SKM-1 treated with dmso at 0.1 percent for 144 hours (cell line): Measurements from ENCODE around the gene BEST4.
A peak's percentile ranks its signal among the peaks of the same experiment; 100 is the strongest.
"Not testable (repeated sequence)": the region's sequence is repeated elsewhere in the genome, so short reads cannot be mapped to it uniquely, and the experiment has no call there.

ENCODE experiments used
- DNase-seq: peaks from one replicate; lab custom pipeline; 2025; ENCODE audit not compliant: unreplicated experiment; lab: John Stamatoyannopoulos, UW

The BEST4 gene

DNA sequence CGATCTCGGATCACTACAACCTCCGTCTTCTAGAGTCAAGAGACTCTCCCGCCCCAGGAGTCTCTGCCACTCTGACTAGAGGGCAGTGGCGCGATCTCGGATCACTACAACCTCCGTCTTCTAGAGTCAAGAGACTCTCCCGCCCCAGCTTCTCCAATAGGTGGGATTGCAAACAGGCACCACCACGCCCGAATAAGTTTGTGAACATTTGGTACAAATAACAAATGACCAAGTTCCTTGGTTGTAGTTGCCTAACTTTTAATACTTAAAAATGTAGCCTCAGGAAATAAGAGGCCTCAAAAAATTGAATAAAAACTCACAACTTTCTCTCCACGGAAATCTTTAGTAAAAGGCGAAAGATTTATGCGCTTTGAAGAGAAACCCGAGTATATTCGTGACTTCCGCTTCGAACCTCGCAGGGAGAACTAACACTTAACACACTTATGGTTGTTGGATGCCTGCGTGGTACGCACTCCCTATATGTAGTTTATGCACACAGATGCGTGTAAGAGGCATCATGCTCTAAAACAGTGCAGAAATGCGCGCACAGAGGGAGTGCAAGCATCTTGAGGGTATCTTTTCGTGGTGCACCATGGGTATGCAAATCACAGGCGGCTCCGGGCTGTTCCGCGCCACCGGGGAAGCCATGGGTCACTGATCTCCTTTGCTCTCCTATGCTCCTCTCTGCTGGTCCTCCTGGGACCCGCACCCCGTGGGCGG is 31.8 kb upstream of the BEST4 start:
- DNase-seq = peak; percentile 95

GRCh38 chr1:44819196-44819607 is 31.2 kb upstream of the BEST4 start:
- no peak for DNase-seq

GRCh38 chr1:44817771-44818495 is 30.0 kb upstream of the BEST4 start:
- no peak for DNase-seq

DNA sequence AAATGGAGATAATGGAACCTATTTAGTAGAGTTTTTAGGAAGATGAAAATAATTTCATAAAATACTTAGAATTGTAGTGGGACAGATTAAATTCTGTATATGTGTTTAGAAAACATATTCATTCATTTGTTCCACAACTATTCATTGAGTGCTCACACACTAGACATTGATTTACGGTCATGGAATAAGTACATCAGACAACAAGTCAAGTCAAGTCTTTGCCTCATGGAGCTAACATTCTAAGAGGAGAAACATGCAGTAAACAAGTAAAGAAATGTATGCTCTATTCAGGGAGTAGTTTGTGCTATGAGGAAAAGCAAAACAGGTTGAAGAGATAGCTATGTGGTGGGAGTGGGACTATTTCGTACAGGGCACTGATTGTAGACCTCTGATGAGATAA is 29.3 kb upstream of the BEST4 start:
- no peak for DNase-seq

DNA sequence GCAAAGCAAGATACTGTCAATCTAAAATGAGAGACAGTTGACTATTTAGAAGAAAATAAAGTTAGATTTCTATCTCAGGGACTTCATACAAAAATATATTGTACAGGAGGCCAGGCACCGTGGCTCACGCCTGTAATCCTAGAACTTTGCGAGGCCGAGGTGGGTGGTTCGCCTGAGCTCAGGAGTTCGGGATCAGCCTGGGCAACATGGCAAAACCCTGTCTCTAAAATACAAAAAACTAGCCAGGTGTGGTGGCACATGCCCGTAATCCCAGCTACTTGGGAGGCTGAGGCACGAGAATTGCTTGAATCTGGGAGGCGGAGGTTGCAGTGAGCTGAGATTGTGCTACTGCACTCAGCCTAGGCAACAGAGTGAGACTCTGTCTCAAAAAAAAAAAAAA is 28.0 kb upstream of the BEST4 start:
- not testable (repeated sequence) for DNase-seq

- DNase-seq = no peak
Observed at GRCh38 chr1:44812822-44813543, 25.0 kb upstream of the BEST4 start.

DNA sequence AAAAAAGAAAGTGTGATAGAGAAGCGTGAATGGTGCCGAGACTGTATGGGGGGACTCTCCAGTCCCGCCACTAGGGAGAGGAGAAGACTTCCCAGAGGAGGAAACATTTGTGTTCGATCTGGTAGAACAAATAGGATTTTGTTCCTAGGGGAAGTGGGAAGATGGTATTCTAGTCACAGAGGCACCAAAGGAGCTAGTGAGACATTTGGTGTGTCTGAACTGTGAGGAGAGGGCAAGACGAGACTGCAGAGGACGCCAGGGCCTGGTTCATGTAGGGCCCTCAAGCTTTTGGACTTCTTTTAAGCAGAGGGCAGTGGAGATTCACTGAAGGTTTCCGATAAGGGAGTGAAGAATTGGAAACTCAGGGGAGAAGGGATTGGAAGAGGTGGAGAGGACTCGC is 23.3 kb upstream of the BEST4 start:
- DNase-seq = no peak

DNA sequence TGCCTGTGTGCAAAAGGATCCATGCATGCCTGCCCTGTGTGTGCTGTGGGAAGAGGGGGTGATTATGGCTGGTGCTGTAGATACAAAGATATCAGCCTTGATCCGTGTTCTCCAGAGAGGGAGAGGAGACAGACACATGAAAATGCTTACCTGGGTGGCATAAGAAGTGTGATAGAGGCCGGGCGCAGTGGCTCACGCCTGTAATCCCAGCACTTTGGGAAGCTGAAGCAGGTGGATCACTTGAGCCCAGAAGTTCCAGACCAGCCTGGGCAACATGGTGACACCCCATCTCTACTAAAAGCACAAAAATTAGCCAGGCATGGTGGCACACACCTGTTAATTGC is 22.8 kb upstream of the BEST4 start:
- DNase-seq = not testable (repeated sequence)

DNA sequence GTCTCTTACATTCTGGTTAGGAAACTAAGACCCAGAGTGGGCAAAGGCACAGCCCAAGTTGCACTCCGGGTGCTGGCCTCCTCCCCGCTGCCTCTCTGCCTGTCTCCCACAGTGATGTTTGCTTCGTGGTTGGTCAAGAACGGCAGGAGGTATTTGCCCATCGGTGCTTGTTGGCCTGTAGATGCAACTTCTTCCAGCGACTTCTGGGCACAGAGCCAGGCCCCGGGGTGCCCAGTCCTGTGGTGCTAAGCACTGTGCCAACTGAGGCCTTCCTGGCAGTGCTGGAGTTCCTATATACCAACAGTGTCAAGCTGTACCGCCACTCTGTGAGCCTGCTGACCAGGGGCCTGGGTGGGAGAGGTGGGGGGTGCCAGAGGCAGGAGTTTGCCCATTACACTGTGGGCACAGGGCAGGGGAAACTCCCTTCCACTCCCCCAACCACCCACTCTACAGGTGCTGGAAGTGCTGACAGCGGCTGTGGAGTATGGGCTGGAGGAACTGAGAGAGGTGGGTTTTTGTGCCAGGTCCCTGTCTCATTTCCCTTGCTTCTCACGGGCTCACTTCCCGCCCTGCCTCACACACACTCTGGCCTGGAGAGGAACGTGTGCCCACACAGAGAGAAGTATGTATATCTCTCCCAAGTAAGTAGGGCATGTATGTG is 22.3 kb upstream of the BEST4 start:
- no peak for DNase-seq

- peak; percentile 82 for DNase-seq
Observed at GRCh38 chr1:44808938-44809917, 21.3 kb upstream of the BEST4 start.

DNA sequence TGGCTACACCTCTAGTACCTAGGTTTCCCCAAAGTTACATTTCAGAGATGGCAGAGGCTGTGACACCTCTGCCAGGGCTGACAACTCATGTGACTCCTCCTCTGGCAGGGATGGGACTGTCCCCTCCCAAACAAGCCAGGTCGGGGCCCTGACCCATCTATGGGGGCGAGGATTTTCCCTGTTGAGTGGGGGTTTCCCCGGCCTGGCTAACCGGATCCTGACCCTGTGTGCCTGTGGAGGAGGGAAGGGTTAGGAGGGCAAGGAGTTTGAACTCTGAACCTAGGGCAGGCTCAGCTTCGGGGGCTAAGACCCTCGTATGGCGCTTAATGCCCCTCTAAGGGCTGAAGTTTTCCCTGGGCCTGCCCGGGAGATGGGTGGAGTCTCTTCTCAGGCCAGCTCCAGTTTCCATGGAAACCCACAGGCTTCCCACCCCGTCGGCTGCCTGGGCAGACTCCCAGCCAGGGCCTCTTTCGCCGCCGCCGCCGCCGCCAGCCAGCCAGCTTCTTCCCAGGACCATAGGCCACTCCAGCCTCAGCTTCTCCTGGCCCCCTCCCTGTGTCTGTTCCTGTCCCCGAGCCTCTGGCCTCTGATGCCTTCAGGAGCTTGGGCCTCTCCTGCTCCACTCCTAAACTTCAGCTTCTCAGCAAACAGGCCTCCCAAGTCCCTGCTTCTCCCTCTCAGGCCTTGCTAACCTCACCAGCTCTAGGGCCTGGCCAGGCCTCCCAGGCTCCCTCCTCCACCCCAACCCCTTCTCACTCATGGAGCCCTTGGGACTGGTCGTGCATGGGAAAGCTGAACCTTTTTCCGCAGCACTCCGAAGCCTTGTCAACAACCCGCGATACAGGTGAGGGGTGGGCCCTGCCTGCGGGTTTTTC is 20.3 kb upstream of the BEST4 start, which contains the start of gene BTBD19:
Gene BTBD19, plus strand, starts transcription at position 461 of the 875 bp plus-strand sequence. Its CDS starts 298 bp downstream, at position 759.
- no peak for DNase-seq

DNA sequence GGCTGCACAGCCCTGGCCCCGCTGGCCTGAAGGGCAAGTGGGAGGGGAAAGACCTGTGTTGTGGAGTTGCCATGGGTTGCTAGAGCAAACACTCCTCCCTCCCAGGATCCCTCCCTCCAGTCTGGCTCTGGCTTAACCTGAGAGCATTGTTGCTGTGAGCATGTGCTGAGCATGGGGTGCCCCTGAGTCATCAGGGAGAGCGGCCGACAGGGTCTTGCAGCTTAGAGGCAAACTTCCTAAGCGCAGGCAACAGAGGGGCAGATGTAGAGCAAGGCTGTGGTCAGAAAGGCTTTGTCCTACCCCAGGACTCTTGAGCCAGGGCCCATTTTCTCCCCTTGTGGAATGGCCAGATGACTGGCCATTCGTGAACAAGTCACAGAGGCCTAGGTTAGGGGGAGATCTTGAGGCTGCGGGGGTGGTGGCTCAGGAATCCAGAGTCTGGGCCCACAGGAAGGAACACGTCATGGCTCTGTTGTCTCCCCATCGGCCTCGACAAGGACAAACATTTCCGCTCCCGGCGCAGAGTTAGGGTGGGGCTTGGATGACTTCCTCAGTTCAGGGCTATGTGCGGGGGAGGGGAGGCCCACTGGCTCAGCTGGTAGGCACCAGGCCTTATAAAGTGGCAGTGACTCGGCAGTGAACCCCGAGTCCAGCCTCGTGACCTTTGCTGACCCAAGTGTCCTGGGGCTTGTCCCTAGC is 19.5 kb upstream of the BEST4 start:
- peak; percentile 92 for DNase-seq

DNA sequence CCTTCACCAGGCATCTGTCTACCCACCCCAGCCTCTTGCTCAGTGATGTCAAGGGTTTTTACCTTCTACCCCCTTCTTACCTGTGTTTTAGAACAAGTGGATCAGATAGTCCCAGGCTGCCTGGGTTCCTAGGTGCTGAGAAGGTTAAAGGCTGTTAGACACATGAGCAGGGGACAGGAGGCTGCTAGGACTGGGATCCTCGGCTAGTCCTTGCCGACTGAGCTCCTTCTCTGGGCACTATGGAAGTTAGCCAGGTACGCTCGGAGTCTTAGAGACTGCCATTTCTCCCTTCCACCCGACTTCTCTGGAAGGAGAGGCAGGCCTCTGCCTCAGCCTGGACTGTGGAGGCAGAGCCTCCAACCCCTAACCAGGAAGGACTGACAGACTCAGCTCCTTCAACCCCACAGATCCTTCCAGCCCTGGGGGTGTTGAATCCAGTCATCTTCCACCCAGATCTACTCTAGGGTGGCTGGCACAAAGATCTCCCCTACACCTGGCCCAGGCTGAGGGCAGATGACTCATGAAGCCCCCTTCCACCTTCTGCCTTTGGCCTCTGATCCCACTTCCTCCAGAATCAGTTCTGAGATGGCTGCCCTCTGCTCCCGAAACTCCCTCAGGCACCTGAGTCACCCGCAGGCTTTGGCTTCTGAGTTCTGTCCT is 18.9 kb upstream of the BEST4 start, which contains the start of gene DYNLT4:
Gene DYNLT4, minus strand, starts transcription at position 648 of the 660 bp plus-strand sequence. CDS start 683 bp downstream, outside the sequence.
- DNase-seq = no peak

DNA sequence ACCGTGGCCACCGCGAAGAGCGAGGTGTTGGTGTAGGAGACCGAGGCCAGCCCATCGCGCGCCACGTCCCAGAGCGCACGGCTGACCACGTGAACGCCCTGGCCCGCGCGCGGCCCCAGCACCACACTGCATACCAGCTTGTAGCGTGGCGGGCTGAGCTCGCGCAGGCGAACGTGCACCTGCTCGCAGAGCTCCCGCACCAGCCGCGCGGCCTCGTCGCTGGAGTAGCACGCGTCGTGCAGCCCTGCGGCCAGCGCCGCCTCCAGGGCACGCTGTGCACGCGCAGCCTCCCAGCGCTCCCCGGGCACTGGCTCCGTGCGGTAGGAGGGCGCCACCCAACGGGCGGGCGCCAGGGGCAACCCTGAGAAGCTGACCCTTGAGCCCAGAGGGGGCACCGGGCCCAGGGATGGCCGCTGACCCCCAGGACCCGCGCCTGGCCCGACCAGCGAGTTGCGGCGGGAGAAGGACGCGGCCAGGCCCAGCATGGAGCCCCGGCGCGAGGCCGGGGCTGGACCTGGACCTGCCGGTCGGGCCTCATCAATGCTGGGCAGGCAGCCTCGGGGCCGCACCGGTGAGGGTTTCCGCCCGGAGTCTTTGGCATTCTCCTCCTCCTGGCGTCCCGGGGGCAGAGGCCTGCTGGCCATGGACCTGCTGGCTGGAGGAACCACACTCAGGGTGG is 18.2 kb upstream of the BEST4 start:
- no peak for DNase-seq

DNA sequence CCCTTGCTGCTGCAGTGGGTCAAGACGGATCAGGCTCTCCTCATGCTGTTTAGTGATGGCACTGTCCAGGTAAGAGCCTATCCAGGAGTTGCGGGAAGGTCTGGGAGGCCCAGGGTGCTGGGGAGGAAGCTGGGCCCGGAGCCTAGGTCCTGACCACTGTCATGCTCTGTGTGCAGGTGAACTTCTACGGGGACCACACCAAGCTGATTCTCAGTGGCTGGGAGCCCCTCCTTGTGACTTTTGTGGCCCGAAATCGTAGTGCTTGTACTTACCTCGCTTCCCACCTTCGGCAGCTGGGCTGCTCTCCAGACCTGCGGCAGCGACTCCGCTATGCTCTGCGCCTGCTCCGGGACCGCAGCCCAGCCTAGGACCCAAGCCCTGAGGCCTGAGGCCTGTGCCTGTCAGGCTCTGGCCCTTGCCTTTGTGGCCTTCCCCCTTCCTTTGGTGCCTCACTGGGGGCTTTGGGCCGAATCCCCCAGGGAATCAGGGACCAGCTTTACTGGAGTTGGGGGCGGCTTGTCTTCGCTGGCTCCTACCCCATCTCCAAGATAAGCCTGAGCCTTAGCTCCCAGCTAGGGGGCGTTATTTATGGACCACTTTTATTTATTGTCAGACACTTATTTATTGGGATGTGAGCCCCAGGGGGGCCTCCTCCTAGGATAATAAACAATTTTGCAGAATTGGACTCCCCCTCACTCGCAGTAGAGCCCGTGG is 17.5 kb upstream of the BEST4 start:
- DNase-seq = no peak

- no peak for DNase-seq
Observed at GRCh38 chr1:44803312-44804095, 15.5 kb upstream of the BEST4 start.
